H9 (cell line): ENCODE data around the gene LDLRAP1. TPM values are rescaled to one million over a fixed set of nuclear protein-coding genes. Genes with fewer than 3 reads are reported as not detected.

Experiments
- DNase-seq: peaks from one replicate; pipeline ENCODE4 v3.0.0-alpha.2; 2017
- H2AFZ ChIP-seq: one replicate; pipeline ENCODE4 v1.6.1; 2013; ENCODE audit warnings: mild to moderate bottlenecking, low read length, control low read depth, moderate library complexity
- H2AK5ac ChIP-seq: 2 replicates; pipeline ENCODE4 v1.6.1; 2013; ENCODE audit warnings: low read length, control low read depth, mixed read lengths; ENCODE audit not compliant: insufficient read length
- H2BK120ac ChIP-seq: one replicate; pipeline ENCODE4 v1.6.1; 2013; ENCODE audit warnings: low read depth, mild to moderate bottlenecking, low read length, control low read depth, inconsistent platforms; ENCODE audit not compliant: poor library complexity, severe bottlenecking
- H2BK12ac ChIP-seq: 2 replicates; pipeline ENCODE4 v1.6.1; 2013; ENCODE audit warnings: low read length, control low read depth, mixed read lengths, low read depth; ENCODE audit not compliant: insufficient read length
- H2BK15ac ChIP-seq: 2 replicates; pipeline ENCODE4 v1.6.1; 2013; ENCODE audit warnings: low read depth, low read length, control low read depth
- H2BK20ac ChIP-seq: one replicate; pipeline ENCODE4 v1.6.1; 2013; ENCODE audit warnings: low read depth, mild to moderate bottlenecking, low read length, control low read depth, inconsistent platforms; ENCODE audit not compliant: poor library complexity, severe bottlenecking
- H2BK5ac ChIP-seq: 2 replicates; pipeline ENCODE4 v1.6.1; 2013; ENCODE audit warnings: low read length, control low read depth, mixed read lengths; ENCODE audit not compliant: insufficient read length
- H3K14ac ChIP-seq: 2 replicates; pipeline ENCODE4 v1.6.1; 2013; ENCODE audit warnings: low read length, control low read depth; ENCODE audit not compliant: insufficient read depth
- H3K18ac ChIP-seq: 2 replicates; pipeline ENCODE4 v1.6.1; 2013; ENCODE audit warnings: low read depth, mild to moderate bottlenecking, mixed read lengths, low read length, control low read depth; ENCODE audit not compliant: insufficient read length
- H3K23ac ChIP-seq: 2 replicates; pipeline ENCODE4 v1.6.1; 2013; ENCODE audit warnings: low read length, control low read depth, mixed read lengths, low read depth; ENCODE audit not compliant: insufficient read length
- H3K23me2 ChIP-seq: 2 replicates; pipeline ENCODE4 v1.6.1; 2013; ENCODE audit warnings: low read depth, mild to moderate bottlenecking, mixed read lengths, low read length, control low read depth; ENCODE audit not compliant: insufficient read length, poor library complexity, severe bottlenecking
- H3K27ac ChIP-seq: 2 replicates; pipeline ENCODE4 v1.5.1; 2013; ENCODE audit warnings: low read length, control low read depth, mixed read lengths, low read depth; ENCODE audit not compliant: insufficient read length
- H3K27me3 ChIP-seq: 2 replicates; pipeline ENCODE4 v1.6.1; 2013; ENCODE audit warnings: low read length, control low read depth, inconsistent platforms; ENCODE audit not compliant: insufficient read depth
- H3K4ac ChIP-seq: 2 replicates; pipeline ENCODE4 v1.6.1; 2013; ENCODE audit warnings: low read depth, mild to moderate bottlenecking, control low read depth, inconsistent platforms, low read length, moderate library complexity
- H3K4me1 ChIP-seq: 2 replicates; pipeline ENCODE4 v1.6.1; 2013; ENCODE audit warnings: low read length, control low read depth, inconsistent platforms; ENCODE audit not compliant: insufficient read depth
- H3K4me2 ChIP-seq: 2 replicates; pipeline ENCODE4 v1.6.1; 2013; ENCODE audit warnings: low read length, control low read depth, mixed read lengths; ENCODE audit not compliant: insufficient read length, insufficient read depth
- H3K56ac ChIP-seq: 2 replicates; pipeline ENCODE4 v1.6.1; 2013; ENCODE audit warnings: low read depth, mild to moderate bottlenecking, mixed read lengths, low read length, control low read depth; ENCODE audit not compliant: insufficient read length
- H3K79me1 ChIP-seq: 2 replicates; pipeline ENCODE4 v1.6.1; 2013; ENCODE audit warnings: low read depth, mild to moderate bottlenecking, moderate library complexity, low read length, control low read depth, inconsistent platforms; ENCODE audit not compliant: insufficient read depth, poor library complexity, severe bottlenecking
- H3K79me2 ChIP-seq: 2 replicates; pipeline ENCODE4 v1.6.1; 2013; ENCODE audit warnings: low read length, control low read depth, inconsistent platforms; ENCODE audit not compliant: insufficient read depth
- H3K9ac ChIP-seq: 2 replicates; pipeline ENCODE4 v1.6.1; 2013; ENCODE audit warnings: low read length, control low read depth, mixed read lengths; ENCODE audit not compliant: insufficient read length; ENCODE audit errors: extremely low read depth
- H3K9me3 ChIP-seq: one replicate; pipeline ENCODE4 v1.6.1; 2013; ENCODE audit warnings: low read depth, low read length, inconsistent platforms; ENCODE audit not compliant: control insufficient read depth
- H3T11ph ChIP-seq: one replicate; pipeline ENCODE4 v1.6.1; 2013; ENCODE audit warnings: mild to moderate bottlenecking, low read length, control low read depth, inconsistent platforms
- H4K20me1 ChIP-seq: one replicate; pipeline ENCODE4 v1.6.1; 2013; ENCODE audit not compliant: control insufficient read depth, insufficient read length, insufficient read depth
- H4K5ac ChIP-seq: 2 replicates; pipeline ENCODE4 v1.6.1; 2013; ENCODE audit warnings: low read depth, mild to moderate bottlenecking, mixed read lengths, low read length, control low read depth; ENCODE audit not compliant: insufficient read length
- H4K8ac ChIP-seq: replicated peaks from 2 replicates; pipeline ENCODE4 v1.6.1; 2013; ENCODE audit warnings: low read length, control low read depth, mixed read lengths, low read depth; ENCODE audit not compliant: insufficient read length
- H4K91ac ChIP-seq: 2 replicates; pipeline ENCODE4 v1.6.1; 2013; ENCODE audit warnings: low read depth, mild to moderate bottlenecking, moderate library complexity, mixed read lengths, low read length, control low read depth; ENCODE audit not compliant: insufficient read length
- H3K27ac Mint-ChIP-seq, 3 experiments: 2 replicates in 2 of 3; 3 replicates in 1 of 3; pipeline ENCODE4 v1.8.0; 2020 to 2021; ENCODE audit warnings: mixed read lengths in 3 of 3, mild to moderate bottlenecking in 1 of 3, moderate library complexity in 1 of 3
- H3K27me3 Mint-ChIP-seq: 2 replicates; pipeline ENCODE4 v1.8.0; 2021; ENCODE audit warnings: low read depth, mild to moderate bottlenecking, moderate library complexity, mixed read lengths
- H3K36me3 Mint-ChIP-seq, 3 experiments: 2 replicates in 2 of 3; 3 replicates in 1 of 3; pipeline ENCODE4 v1.8.0; 2020 to 2021; ENCODE audit warnings: low read depth in 3 of 3, mixed read lengths in 3 of 3; ENCODE audit not compliant: insufficient read depth in 1 of 3
- H3K4me1 Mint-ChIP-seq, 2 experiments: 2 replicates each; pipeline ENCODE4 v1.8.0; 2020; ENCODE audit warnings: mixed read lengths in 2 of 2
- H3K4me3 Mint-ChIP-seq, 2 experiments: 2 replicates in 1 of 2; 3 replicates in 1 of 2; pipeline ENCODE4 v1.8.0; 2020 to 2021; ENCODE audit warnings: mild to moderate bottlenecking in 2 of 2, mixed read lengths in 2 of 2, moderate library complexity in 1 of 2
- H3K9me3 Mint-ChIP-seq, 2 experiments: 2 replicates in 1 of 2; 3 replicates in 1 of 2; pipeline ENCODE4 v1.8.0; 2020; ENCODE audit warnings: mild to moderate bottlenecking in 2 of 2, mixed read lengths in 2 of 2, moderate library complexity in 1 of 2
- WGBS: extraction: QIAGEN DNeasy Blood & Tissue Kit; methylation state at CpG from one replicate; pipeline ENCODE4 v1.1.7; 2013; ENCODE audit warnings: missing lambda C conversion rate, low lambda C conversion rate, mixed read lengths; ENCODE audit not compliant: insufficient read length; ENCODE audit errors: extremely low coverage; 5-methylcytosine and 5-hydroxymethylcytosine counted together
- total RNA-seq: library from RNA; stranded (reverse); gene quantifications from 2 replicates; pipeline ENCODE4 v1.2.1, GENCODE V29; 2021
- TF ChIP-seq, protein P1 (sequence below): fragments of 200-600 bp; sonication (generic); conservative IDR thresholded peaks from 3 replicates; pipeline ENCODE4 v1.8.0; 2021; ENCODE audit warnings: antibody characterized with exemption, mild to moderate bottlenecking

The LDLRAP1 gene
- total RNA-seq, 1 experiment from 2014 or later = 15.7 TPM

DNA sequence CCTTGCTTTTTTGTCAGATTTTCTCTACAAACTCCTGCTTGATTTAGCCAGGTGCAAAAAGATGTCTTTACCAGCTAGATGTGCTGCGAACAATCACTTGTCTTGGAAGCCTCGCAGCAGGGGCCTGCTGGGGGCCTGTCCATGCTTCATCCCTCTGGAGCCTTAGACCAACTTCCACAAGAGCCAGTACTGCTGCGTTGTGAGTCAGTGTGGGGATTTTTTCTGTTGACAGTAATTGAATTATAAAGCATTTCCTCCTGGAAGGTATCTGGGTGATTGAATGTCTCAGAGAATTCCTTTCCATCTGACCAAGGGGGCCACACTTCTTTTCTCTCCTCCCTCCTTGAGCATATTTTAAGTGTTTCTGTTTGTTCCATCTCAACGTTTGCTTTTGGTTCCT is 40.4 kb upstream of the LDLRAP1 start:
- Mint-ChIP-seq H3K27me3 (no peaks in the 10 kb centered on the region; the same call in 1 of the 2 replicates), H3K9me3 (peaks cover 0 to 3% of the 10 kb centered on the region in 2 experiments; a peak in 1 of 5 replicates), H3K4me1 (peaks cover 42 to 47% of the 10 kb centered on the region in 2 experiments), H3K36me3 (peaks cover 0 to 8% (median 4%) of the 10 kb centered on the region in 3 experiments; a peak in 4 of 7 replicates), H3K4me3 (no peak overlapping the region), H3K27ac (peak overlapping the region in 2 of 3 experiments; percentile 63 to 65; a peak in 2 of 7 replicates)
- no peak overlapping the region for H4K5ac ChIP-seq
- H3K79me1 ChIP-seq = no peaks in the 10 kb centered on the region
- no peak overlapping the region for H3K18ac ChIP-seq
- H2BK12ac ChIP-seq = no peak overlapping the region
- H3K9me3 ChIP-seq = no peaks in the 10 kb centered on the region
- no peak overlapping the region for H2AK5ac ChIP-seq
- no peak overlapping the region for H2BK15ac ChIP-seq
- H3K4ac ChIP-seq = no peak overlapping the region
- H4K8ac ChIP-seq = no peak overlapping the region
- no peak for DNase-seq
- H3T11ph ChIP-seq = no peak overlapping the region
- no peak overlapping the region for H2BK120ac ChIP-seq
- H3K23ac ChIP-seq = no peak overlapping the region
- no peak overlapping the region for H3K9ac ChIP-seq
- H4K20me1 ChIP-seq = no peaks in the 10 kb centered on the region
- H3K27me3 ChIP-seq = no peaks in the 10 kb centered on the region
- H3K14ac ChIP-seq = no peak overlapping the region
- peaks cover 3% of the 10 kb centered on the region; the same call in 1 of the 2 replicates for H3K4me1 ChIP-seq
- no peak overlapping the region for H2BK20ac ChIP-seq
- H3K27ac ChIP-seq = no peak overlapping the region
- no peak overlapping the region for H3K56ac ChIP-seq
- TF ChIP-seq, protein P1, sequence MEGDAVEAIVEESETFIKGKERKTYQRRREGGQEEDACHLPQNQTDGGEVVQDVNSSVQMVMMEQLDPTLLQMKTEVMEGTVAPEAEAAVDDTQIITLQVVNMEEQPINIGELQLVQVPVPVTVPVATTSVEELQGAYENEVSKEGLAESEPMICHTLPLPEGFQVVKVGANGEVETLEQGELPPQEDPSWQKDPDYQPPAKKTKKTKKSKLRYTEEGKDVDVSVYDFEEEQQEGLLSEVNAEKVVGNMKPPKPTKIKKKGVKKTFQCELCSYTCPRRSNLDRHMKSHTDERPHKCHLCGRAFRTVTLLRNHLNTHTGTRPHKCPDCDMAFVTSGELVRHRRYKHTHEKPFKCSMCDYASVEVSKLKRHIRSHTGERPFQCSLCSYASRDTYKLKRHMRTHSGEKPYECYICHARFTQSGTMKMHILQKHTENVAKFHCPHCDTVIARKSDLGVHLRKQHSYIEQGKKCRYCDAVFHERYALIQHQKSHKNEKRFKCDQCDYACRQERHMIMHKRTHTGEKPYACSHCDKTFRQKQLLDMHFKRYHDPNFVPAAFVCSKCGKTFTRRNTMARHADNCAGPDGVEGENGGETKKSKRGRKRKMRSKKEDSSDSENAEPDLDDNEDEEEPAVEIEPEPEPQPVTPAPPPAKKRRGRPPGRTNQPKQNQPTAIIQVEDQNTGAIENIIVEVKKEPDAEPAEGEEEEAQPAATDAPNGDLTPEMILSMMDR = no peak
- no peak overlapping the region for H2BK5ac ChIP-seq
- WGBS = no CpG with 5 or more reads among the region's 4 CpGs
- H3K4me2 ChIP-seq = no peak overlapping the region
- H4K91ac ChIP-seq = no peak overlapping the region
- H2AFZ ChIP-seq = no peak overlapping the region
- no peaks in the 10 kb centered on the region for H3K23me2 ChIP-seq
- no peaks in the 10 kb centered on the region for H3K79me2 ChIP-seq
